GM21390 (cell line): ENCODE data around the gene ANKS1A.
"Not testable (repeated sequence)": the region's sequence is repeated elsewhere in the genome, so short reads cannot be mapped to it uniquely, and the experiment has no call there.

ENCODE experiments used
- ATAC-seq: cut with Tn5 transposase; IDR thresholded peaks from one replicate; pipeline ENCODE4 v1.9.1; 2021; ENCODE audit not compliant: unreplicated experiment

The ANKS1A gene

GRCh38 chr6:34885837-34886236 is 3.2 kb upstream of the ANKS1A start:
- ATAC-seq: not testable (repeated sequence)

DNA sequence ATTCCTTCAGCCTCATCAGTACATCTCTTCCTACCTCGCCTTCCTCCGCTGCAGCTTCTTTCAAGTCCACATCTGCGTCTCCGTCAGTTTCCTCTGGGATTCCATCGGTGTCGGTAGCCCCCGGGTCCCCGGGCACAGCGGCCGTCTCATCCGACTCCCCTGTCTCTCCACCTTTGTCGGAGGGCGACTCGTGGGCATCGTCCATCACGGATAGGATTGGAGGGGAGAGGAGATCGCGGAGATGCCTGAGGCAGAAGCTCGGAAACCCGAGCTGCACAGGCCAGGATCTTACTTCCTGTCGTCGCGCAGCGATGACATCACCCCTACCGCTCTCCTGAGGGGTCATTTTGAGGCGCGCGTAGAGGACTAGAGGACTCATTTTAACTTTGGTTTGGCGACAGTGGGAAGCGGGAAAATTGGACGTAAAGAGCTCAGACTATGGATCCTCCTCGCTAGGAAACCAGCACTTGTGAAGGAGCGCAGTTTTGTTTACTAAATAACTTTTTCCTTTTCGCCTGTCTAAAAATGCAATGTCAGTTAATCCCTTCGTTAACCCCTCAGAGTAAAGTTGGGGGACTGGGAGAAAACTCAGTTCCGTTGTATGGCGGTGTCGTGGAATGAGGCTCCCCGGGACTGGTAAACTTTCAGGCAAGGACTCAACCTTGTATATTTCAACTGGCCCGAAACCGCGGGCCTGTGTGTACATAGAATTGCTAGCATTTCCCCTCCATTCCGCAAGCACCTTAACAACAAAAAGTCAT is 1.1 kb upstream of the ANKS1A start, which contains the start of gene TAF11:
Gene TAF11 (minus strand): TSS at position 290 of the 761 bp plus-strand sequence. CDS start 85 bp downstream, at position 205.
- peak; percentile 65 for ATAC-seq

- no peak for ATAC-seq
Observed at GRCh38 chr6:34888514-34888856, 570 bp upstream of the ANKS1A start.

- no peak for ATAC-seq
Observed at GRCh38 chr6:34890533-34890925, 1.5 kb downstream of the ANKS1A start.

- ATAC-seq: no peak
Observed at GRCh38 chr6:34891296-34891695, 2.2 kb downstream of the ANKS1A start.

DNA sequence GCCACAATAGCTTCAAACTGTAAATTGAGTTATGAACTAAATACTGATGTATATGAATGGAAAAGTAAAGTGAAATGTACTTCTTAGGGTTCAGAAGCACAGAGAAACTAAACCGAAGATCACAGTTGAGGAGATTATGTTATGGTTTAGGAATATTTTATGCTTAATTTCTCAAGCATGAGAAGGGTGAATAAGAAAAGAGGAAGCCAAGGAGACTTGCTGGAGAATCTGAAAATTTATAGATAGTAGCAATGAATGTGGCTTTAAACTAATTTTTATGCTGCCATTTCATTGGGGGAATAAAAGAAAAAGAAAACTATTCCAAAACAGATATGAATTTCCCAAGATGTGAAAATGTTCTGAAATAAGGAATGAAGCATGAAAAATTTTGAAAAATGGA is 5.6 kb downstream of the ANKS1A start:
- ATAC-seq: no peak

GRCh38 chr6:34897130-34897529 is 8.1 kb downstream of the ANKS1A start:
- no peak for ATAC-seq

- no peak for ATAC-seq
Observed at GRCh38 chr6:34897716-34898115, 8.7 kb downstream of the ANKS1A start.

DNA sequence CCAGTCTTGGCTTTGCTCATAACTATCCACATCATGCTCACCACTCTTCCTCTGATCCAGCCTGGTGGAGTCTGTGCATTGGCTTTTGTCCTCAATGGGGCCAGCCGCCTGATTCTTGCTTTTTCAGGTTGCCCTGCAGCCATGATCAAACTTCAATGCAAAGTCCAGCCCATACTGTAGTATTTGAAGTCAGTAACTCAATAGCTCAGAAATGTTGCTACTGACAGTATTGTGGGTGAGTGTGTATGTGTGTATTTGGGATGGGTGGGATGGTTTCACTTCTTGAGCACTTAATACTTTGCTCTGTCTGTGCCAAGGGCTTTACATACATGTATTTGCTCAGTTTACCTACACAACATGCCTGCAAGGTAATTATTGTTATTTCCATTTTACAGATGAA is 10.7 kb downstream of the ANKS1A start:
- not testable (repeated sequence) for ATAC-seq

- no peak for ATAC-seq
Observed at GRCh38 chr6:34900321-34901031, 11.4 kb downstream of the ANKS1A start.

- no peak for ATAC-seq
Observed at GRCh38 chr6:34901930-34902329, 12.9 kb downstream of the ANKS1A start.

GRCh38 chr6:34904990-34905613 is 16.0 kb downstream of the ANKS1A start:
- no peak for ATAC-seq

- no peak for ATAC-seq
Observed at GRCh38 chr6:34906826-34907225, 17.8 kb downstream of the ANKS1A start.

DNA sequence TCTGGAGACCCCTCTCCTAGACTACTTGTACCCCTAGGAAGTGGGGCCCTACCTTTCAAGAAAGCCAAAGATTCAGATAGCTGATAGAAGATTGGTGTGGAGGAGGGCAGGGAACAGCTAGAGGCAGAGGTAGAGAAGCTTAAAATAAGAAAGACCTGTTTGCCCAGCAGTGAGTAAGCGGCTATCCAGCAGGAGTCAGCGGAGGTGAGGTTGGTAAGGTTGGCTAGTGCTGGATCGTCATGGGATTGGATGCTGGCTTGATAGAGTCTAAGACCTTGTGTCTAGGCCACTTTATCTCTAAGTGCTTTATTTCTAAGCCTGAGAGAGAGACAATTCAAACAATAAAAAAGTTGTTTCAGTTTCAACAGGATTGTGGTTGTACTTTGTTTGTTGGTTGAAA is 19.1 kb downstream of the ANKS1A start:
- no peak for ATAC-seq

DNA sequence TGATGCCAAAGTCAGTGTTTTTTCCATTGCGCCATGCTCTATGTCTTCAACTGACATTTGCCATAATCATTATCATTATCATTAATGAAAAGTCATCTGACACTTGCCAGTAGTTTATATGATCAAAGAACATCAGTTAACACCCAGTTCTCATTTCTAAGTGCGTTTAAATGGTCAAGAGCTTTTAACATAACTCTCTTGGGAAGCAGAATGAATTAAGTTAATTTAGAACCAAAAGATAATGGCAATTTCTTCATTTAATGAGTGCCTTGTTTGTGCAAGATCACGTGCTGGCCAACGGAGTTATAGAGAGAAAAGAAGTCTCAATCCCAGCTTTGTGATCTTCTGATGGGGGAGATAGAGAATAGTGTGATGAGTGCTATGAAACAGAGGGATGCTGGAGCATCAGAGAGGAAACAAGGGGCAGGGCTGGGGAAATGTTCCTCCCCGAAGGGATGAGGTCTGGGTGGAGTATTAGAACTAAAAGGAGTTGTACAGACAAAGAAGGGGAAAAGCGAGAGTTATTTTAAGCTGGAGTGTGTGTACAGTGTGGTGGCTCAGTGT is 20.3 kb downstream of the ANKS1A start:
- no peak for ATAC-seq

- ATAC-seq: no peak
Observed at GRCh38 chr6:34911822-34912221, 22.8 kb downstream of the ANKS1A start.

DNA sequence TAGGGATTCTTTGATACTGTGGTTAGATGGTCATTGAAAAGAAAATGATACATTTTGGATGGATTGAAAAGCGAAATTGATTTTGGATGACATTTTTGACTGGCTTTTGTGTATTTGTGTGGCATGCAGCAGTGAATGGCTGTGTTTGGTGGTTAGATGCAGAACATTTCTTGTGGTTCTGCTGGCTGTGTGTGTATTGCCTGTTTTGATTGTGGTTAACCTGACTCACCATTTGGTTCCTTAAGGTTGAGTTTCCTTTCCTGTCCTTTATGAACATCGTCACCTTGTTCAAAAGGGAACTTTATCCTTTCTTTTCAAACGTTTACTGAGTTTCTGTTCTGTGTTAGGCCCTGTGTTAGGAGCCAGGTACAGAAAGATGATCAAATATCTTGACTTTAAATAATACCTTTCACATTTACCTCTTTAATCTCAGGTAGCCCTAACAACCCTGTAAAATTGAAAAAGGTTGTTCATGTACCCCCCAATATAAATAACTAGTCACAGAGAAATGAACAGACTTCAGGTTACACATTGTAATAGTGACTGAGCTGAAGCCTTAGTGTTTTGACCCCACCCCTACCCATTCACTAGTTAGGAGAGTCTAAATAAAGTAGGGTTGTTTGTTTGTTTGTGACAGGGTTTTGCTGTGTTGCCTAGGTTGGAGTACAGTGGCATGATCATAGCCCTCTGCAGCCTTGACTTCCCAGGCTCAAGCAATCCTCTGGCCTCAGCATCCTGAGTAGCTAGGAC is 23.8 kb downstream of the ANKS1A start:
- peak; percentile 78 for ATAC-seq

GRCh38 chr6:34914358-34914757 is 25.3 kb downstream of the ANKS1A start:
- ATAC-seq: no peak

DNA sequence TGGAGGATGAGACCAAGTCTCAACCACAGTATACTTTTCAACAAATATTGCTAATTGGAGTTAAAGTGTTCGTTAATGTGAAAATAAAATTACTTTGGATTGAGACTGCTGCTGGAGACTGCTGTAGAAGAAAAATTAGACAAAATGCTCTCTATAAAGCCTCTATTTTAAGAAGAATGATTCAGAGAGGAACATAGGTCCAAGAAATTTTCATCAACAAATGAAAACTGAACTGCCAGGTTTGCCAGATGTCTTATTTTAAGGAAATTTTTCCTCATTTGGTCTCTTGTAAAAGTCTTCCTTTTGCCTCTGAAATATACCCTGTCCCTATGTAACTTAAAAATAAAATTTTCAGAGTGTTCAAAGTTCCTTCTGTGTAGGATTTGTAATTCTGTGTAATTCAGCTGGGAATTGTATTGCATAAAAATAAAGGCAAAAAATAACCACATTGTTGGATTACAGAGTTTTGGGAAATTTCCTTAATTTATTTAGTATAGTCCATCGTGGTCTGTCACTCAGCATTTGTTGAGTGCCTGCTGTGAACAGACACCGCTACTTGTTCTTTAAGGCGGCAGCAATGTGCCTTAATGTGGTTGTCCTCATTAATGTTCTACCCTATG is 27.4 kb downstream of the ANKS1A start:
- no peak for ATAC-seq

- ATAC-seq: no peak
Observed at GRCh38 chr6:34917626-34918285, 28.7 kb downstream of the ANKS1A start.
